G401 (cell line): ENCODE measurements around the gene CDC42EP1. TPM values are rescaled to one million over a fixed set of nuclear protein-coding genes. Genes with fewer than 3 reads are reported as not detected.
"Not testable (repeated sequence)": the region's sequence is repeated elsewhere in the genome, so short reads cannot be mapped to it uniquely, and the experiment has no call there.

Experiments
- DNase-seq: peaks from one replicate; pipeline ENCODE4 v3.0.0-alpha.2; 2015; ENCODE audit warnings: low spot score
- in situ Hi-C: cut with HindIII; loops from 2 replicates; pipeline ENCODE4 v1.10.0; 2016; ENCODE audit warnings: low sequenced_read_pairs, mixed read lengths
- total RNA-seq: library from RNA; depleted of rRNA; stranded (reverse); fragments of >200 nt; shearing (Covaris generic); gene quantifications from 2 replicates; pipeline ENCODE4 v1.2.3, GENCODE V29; 2014; rRNA removed

The CDC42EP1 gene, protein sequence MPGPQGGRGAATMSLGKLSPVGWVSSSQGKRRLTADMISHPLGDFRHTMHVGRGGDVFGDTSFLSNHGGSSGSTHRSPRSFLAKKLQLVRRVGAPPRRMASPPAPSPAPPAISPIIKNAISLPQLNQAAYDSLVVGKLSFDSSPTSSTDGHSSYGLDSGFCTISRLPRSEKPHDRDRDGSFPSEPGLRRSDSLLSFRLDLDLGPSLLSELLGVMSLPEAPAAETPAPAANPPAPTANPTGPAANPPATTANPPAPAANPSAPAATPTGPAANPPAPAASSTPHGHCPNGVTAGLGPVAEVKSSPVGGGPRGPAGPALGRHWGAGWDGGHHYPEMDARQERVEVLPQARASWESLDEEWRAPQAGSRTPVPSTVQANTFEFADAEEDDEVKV
- total RNA-seq: 25.2 and 32.6 TPM in 2 replicates

DNA sequence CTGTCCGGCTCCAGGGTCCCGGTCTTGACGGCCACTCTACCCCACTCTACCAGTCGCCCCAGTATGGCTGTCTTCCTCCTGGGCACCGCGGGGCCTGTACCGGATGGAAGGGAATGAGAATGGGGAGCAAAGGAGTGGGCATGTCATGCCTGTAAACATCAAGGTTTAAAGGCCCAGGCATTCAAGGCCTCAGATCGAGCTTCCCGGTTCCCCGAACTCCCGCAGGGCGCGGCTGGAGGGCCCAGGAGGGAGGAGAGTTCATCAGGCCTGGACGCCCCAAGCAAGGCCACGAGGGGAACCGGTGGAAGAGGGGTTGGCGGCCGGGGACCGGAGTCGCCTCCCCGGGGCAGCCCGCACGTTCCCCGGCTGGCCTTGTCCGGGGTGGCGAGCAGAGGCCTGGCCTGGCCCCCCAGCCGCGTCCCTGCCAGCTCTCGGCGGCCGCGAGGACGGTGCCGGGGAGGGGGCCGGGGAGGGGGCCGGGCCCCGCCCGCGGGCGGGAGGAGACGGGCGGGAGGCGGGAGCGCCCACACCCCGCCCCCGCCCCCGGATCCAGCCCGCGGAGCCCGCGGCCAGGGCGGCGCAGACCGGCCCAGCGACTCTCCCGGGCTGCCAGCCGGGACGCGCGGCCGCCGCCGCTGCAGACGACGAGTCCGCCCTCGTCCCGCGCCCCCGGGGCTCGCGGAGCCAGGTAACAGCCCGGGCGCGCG lies at the start of gene CDC42EP1:
CDC42EP1 (plus strand) TSS at position 580 of the 707 bp plus-strand sequence. CDS start 5,870 bp downstream, outside the sequence.
- in situ Hi-C loops: no loop called here
- no peak for DNase-seq

DNA sequence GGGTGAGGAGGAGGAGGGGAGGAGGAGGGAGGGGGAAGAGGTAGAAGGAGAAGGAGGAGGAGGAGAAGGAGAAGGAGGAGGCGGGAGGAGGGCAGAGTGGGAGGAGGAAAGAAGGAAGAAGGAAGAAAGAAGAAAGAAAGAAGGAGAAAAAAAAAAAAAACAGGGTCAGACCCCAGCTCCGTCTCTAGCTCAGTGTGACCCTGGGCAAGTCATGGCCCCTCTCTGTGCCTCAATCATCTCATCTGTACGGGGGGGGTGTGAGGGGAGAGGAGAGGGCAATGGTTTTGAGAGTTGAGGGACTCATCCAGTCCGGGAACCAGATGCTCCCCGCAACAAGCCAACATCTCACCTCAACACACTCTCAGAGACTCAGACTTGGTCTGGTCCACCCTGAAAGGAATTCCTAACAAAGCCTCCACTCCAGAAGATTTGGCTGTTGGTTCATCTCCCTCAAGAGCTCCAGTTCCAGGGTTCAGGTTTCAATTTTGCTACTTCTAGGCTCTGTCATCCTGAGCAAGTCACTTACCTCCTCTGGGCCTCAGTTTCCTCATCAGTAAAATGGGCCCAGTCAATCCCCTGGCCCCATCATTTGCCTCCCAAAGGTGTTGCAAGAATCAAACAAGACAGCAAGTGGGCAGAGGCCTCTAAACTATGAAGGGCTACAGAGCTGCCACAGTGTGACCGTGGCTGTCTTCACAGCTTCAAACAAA lies 48.7 kb upstream of the CDC42EP1 start:
- DNase-seq: no peak
- in situ Hi-C loops: no loop called here

DNA sequence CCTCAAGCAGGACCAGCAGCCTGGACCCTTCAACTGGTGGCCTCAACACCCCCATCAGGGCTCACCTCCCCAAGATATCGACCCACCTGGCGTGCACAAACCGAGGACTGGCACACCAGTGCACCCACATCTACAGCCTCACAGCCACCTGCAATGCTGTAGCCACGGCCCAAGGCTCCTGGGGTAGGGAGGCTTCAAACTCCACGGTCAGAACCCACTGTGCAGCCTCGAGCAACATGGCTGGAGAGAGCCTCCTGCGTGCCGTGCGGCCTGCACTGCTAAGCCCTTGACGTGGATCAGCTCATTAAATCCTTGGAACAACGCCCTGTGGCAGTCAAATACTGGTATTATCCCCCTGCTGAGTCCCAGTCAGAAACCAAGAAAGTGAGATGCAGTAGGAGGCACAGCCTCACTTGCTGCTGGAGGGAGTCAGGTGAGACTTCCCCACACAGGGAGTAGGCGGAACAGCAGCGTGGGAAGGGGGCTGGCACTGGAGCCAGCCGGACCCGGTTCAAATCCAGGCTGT lies 45.7 kb upstream of the CDC42EP1 start:
- no peak for DNase-seq
- in situ Hi-C loops: no loop called here

DNA sequence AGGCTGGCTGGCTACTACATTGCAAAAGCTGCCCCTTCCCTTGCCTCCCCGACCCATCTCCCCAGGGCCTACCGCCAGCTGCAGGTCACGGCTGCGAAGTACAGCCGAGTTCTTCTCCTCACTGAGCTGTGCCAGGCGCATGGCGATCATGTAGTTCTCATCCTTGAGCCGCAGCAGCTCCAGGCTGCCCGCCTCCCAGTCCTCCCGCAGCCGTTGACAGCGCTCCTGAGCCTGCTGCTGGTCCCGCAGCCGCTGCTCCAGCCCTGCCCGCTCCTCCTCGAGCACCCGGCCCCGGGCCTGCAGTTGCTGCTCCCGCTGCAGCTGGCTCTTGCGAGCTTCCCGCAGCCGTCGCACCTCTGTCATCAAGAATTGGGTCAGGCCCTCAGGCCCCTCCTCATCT lies 44.4 kb upstream of the CDC42EP1 start:
- DNase-seq: no peak
- in situ Hi-C loops: no loop called here

DNA sequence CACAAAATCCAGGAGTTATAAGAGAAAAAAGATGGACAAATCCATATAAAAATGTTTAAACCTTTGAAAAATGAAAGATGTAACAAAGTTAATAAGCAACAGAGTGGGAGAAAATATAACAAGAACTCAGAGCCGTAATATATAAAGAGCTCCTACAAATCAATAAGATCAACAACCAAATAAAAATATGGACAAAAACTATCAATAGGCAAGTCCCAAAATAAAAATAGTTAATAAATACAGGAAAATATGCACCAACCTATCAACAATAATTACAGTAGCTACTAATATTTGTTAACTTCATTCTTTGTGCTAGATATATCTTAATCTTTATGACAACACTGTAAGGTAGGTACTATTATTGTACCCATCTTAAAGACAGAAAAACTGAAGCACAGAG lies 43.8 kb upstream of the CDC42EP1 start:
- in situ Hi-C loops: no loop called here
- no peak for DNase-seq

DNA sequence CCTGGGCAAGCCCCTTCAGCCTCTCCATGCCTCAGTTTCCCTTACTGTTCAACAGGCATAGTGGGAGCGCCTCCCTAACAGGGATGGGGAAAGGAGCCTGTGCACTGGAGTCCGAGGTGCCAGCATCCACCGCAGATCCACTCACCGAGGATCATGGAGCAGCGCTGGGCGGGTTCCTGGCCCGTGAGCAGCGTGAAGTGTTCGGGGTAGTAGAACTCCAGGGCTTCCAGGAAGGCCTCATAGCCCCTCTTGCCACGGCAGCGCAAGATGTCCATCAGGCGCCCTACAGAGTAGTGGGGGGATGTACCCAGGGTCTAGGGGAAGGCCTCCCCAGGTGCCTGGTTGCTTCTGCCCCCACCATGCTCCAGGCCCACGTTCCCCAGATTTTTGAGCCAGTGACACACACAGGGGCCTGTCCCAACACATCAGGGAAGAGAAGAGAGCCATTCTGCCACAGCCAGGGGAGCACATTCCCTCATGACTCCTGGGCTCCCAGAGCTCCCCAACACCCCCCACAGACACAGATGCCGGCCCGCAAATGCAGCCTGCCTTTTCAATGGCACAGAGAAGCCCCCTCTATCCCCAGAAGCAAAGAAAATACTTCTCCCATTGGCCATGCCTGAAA lies 42.3 kb upstream of the CDC42EP1 start:
- in situ Hi-C loops: no loop called here
- no peak for DNase-seq

DNA sequence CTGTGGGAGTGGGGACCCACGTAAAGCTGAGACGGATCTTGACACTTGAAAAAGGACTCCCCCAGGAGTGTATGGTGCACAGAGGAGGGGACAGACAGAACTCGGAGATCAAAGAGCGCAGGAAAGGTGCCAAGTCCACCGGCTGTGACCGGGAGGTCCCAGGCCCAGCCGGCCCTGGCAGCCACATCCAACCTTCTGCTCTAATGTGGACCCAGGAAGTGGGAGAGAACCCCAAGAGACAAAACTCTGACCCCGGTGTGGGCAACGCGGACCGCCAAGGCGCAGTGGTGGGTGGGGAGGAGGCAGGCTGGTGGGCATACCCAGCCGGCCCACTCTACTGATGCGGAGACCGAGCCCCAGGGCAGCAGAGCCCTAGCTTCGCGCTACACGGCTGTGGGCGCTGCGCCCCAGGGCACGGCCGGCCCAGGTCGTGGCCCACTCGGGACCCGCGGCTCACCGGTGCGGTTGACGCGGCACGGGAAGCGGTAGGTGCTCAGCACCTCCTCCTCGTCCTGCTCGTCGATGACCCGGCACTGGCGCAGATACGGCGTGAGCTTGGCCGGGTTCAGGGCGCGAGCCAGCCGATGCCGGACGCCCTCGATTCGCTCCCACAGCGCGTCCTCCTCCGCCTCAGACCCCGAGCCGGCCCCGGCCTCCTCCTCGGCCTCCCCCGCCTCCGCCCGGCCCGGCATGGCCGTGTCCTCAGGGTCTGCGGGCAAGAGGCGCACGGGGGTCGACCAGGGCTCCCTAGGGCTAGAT lies 41.6 kb upstream of the CDC42EP1 start:
- in situ Hi-C loops: no loop called here
- DNase-seq: no peak

DNA sequence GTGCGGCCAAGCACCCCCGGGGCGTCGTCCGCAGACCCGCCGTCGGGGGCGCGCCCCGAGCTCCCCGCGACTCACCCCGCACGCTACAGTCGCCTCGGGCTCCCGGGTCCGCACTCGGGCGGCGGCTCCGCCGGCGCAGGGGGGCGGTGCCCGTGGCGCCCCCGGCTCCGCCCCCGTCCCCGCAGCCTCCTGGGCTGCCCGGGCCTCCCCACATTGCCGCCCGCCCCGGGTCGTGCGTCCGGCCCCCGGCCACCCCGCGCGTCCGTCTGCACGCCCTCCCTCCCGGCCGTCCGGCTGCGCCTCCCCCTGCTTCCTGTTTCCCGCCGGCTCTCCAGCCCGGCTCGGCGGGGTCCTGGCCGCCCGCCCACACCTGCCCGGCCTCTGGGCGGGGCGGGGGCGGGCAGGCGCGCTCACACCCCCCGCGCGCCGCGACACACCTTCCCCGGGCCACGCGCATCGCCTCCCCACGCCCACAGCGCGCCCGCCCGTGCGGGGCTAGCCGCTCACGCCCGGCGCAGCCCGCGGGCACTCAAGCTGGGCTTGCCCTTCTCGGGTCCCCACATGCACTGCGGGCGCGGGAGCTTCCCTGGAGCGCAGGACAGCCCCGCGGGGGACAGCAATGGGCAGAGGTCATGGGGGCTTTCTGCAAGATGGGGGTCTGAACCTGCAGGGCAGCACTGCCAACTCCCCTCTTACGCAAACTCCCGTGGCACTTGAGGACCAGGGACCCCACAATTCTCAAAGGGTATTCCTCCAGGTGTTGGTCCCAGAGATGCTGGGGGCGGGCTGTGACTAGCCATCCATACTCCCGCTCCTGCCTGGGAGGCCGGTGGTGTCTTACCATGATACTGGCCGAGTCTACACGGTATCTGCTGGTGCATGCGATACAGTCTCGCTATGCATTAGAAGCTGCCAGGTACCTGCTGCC lies 40.7 kb upstream of the CDC42EP1 start, which contains the start of gene CARD10:
CARD10 (minus strand) TSS at position 148 of the 928 bp plus-strand sequence. CDS start 215 bp downstream, outside the sequence.
- in situ Hi-C loops: no loop called here
- DNase-seq: no peak

DNA sequence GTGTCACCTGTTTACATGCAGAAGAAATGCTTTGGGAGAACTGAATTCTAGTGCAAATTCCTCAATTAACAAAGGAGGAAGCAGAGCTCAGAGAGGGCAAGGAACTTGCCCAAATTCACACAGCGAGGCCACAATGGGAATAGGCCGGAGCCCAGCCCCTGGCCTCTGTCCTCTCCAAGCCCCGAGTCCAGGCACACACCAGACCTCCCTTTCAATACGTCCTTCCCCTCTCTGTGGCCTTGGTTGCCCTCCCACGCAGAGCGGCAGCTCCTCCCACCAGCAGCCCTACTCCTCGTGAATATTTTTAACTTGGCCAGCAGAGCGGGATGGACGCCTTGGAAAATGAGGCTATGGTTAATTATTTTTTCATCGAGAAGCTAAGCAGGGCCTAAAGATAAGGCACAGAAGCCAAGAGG lies 39.5 kb upstream of the CDC42EP1 start:
- in situ Hi-C loops: no loop called here
- no peak for DNase-seq

DNA sequence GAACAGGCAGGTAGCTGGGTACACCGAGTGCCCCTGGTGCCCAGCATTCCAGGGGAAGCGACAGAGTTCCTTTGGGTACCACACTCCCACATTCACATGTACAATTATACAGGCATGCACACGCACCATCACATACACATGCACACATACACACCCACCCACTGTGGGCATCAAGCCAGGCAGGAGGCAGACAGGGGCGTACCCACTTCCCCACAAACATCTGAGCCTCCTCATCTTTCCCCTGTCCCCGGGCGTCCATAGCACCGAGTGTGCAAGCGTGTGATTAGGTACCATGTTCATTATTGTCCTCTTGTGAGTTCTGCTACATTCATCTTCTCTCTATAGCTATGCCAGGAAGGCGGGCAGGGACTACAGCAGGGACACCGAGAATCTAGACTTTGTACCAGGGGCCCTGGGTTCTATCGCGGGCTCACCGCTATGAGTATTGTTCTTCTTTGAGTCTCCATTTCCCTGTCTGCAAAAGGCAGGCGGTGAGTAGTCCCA lies 39.0 kb upstream of the CDC42EP1 start:
- in situ Hi-C loops: no loop called here
- no peak for DNase-seq

DNA sequence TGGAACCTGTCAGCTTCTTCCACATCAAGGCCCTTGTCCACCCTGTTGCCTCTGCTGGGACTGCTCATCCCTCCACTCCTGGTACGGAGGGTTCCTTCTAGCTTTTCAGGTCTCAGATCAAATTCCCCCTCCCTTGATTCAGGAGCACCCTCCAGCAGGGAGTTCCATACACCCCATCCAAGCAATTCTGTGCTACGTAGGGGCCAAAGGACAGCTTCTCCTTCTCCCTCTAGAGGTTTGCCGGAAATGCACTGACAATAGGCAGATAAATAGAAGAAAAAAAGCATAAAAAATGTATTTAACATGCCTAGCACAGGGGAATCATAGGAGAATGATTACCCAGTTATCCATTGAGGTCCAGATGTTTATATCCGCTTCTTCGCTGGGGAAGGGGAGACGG lies 37.8 kb upstream of the CDC42EP1 start:
- DNase-seq: no peak
- in situ Hi-C loops: no loop called here

DNA sequence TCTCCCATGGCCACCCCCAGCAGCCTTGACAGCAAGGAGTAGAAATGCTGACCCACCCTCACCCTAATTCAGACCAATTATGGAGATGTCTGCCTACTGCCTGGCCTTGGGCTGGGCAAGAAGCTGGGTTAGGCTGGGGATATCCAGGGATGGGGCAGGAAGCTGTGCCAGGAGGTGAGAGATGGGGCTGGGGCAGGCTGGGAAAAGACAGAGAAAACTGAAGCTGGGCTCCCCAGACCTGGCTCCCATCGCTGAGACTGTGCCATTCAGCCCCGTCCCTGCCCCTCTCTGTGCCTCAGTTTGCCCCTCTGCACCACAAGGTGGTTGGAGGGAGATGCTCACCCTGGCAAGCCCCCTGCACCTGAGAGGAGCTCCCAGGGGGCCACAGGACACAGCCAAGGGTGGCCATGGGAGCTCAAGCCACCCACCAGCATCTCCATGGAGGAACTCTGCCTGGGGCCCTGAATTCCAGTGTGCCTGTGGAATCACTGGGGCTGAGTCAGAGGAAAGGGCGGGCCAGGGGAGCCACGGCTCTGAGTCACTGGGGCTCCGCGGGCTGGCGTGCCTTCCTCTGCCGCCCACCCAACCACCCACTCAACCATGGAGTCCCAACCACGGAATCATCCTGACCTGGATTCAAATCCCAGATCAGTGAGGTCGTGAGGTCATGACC lies 35.1 kb upstream of the CDC42EP1 start:
- DNase-seq: no peak

DNA sequence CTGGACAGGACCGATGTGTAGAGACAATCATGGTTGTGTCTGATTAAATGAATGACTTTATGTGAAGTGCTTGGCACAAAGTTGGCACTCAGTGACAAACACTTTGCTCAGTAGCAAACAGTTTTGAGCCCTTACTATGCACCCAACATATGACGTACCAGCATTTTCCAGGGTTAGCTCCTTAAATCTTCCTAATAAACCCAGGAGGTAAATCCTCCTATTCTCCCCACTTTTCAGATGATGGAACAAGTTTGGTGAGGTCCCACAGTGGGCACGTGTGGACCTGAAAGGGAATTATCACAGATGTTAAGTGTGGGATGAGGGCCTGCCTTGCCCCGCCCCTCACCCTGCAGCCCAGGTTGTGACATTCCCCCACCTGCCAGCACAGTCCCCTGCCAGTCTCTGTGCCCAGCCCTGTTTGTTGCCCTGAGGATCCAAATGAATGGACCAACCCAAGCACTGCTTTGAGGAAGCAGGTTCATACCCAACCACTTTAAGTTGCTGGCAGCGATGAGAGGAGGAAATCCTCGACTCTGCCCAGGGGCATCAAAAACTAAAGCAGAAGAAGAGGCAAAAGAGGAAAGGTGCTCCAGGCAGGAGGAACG lies 34.4 kb upstream of the CDC42EP1 start:
- no peak for DNase-seq

More for the DNA sequence above, 35.1 kb upstream of the CDC42EP1 start:
- in situ Hi-C loops: no loop called here

DNA sequence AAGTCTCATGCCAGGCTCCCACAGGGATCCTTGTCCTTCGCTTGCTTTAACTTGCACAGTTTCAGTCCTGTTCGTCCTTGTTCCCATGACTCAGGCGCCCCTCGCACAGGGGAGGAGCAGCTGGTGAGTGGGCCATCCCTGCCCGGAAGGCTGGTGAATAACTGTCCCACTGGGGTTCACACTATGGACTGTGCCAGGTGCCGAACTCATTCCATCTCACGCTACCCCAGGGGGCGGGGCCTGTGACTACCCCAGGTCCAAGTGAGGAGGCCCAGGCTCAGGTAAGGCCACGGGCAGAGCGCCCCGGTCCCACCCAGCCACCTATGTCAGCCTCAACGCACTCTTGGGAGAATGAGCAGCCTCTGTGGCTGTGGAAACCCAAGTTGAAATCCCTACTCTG lies 33.9 kb upstream of the CDC42EP1 start:
- no peak for DNase-seq
- in situ Hi-C loops: no loop called here

More for the DNA sequence above, 34.4 kb upstream of the CDC42EP1 start:
- in situ Hi-C loops: no loop called here

DNA sequence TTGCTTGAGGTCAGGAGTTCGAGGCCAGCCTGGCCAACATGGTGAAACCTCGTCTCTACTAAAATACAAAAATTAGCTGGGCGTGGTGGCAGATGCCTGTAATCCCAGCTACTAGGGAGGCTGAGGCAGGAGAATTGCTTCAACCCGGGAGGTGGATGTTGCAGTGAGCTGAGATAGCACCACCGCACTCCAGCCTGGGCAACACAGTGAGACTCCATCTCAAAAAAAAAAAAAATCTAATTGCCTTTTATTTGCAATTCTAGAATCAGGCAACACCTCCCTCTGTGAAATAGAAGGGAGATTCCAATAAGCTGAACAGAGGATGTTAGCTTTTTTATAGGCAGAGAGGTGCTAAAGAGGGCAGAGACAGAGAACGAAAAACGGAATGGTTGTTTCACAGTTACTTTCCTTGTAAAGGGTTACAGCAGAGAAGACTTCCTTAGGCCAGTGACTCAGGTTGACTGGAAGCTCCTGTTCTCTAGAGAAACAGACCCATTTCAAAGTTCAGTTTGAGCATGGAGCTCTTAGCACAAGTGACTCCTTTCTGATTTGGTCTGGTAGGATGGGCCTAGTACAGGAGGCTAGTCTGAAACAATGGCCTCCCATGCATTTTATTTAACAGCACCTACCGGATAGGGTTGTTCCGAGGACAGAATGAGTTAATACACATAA lies 33.1 kb upstream of the CDC42EP1 start:
- DNase-seq, in situ Hi-C loops: not testable (repeated sequence)

DNA sequence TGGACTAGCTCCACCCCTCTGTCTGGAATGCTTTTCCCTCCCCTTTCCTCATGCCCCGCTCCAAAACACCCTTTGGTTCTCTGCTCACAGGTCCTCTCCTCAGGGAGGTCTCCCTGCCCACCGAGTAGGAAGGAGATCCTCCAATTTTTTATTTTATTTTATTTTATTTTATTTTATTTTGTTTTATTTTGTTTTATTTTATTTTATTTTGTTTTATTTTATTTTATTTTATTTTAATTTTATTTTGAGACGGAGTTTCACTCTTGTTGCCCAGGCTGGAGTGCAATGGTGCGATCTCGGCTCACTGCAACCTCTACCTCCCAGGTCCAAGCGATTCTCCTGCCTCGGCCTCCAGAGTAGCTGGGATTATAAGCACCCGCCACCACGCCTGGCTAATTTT lies 32.3 kb upstream of the CDC42EP1 start:
- DNase-seq, in situ Hi-C loops: not testable (repeated sequence)
